ENCODE measurements around the gene RING1.

DNA sequence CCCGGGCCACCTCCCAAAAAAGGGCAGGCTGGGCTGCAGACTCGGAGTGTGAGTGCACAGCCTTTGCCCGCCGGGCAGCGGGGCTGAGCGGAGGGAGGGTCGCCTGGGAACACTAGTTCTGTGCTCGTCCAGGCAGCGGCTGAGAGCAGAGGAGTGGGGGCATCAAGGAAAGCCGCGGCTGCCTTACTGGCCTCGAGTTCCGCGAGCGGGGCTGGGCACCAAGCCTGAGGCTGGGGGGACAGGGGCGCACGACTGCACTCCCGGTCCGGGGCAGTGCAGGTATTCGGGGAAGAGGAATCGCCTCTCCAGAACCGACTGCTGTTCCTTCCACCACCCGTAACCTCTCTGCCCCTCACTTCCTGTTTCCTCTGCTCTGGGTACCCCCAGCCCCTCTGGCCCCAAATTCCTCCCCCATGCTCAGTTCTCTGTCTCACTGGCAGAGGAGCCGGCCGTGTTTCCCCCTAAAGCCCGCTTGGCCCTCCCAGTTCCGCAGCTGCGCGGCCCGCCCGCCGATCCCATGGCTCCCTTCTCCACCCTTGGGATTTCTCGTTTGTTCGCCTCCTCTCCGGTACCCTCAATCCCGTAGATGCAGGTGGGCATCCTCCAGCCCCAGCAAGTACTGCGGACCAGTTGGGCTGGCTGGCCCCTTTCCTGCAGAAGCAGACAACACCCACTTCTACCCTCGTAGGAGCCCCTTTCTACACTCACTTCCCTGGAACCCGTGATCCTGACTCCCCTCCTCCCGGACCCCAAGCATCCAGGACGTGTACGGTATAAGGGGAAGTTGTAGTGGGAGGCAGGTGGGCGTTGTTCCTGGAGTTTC is 5.1 kb downstream of the RING1 start:
- no peak for TF ChIP-seq GABPA (IDR thresholded peaks at IDR 0.05; ENCODE audit: low read depth)
- TF ChIP-seq, protein P1, sequence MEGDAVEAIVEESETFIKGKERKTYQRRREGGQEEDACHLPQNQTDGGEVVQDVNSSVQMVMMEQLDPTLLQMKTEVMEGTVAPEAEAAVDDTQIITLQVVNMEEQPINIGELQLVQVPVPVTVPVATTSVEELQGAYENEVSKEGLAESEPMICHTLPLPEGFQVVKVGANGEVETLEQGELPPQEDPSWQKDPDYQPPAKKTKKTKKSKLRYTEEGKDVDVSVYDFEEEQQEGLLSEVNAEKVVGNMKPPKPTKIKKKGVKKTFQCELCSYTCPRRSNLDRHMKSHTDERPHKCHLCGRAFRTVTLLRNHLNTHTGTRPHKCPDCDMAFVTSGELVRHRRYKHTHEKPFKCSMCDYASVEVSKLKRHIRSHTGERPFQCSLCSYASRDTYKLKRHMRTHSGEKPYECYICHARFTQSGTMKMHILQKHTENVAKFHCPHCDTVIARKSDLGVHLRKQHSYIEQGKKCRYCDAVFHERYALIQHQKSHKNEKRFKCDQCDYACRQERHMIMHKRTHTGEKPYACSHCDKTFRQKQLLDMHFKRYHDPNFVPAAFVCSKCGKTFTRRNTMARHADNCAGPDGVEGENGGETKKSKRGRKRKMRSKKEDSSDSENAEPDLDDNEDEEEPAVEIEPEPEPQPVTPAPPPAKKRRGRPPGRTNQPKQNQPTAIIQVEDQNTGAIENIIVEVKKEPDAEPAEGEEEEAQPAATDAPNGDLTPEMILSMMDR (IDR thresholded peaks at IDR 0.05; ENCODE audit: insufficient read depth, low read length) = no peak

Data from HL-60 (cell line).